HG02885 (cell line): ENCODE results near the gene ARG1.
A peak's percentile ranks its signal among the peaks of the same experiment; 100 is the strongest.

Experiments used
- ATAC-seq: cut with Tn5 transposase; IDR thresholded peaks from one replicate; pipeline ENCODE4 v1.9.1; 2021; ENCODE audit warnings: mild to moderate bottlenecking; ENCODE audit not compliant: unreplicated experiment, poor library complexity

ARG1 gene

DNA sequence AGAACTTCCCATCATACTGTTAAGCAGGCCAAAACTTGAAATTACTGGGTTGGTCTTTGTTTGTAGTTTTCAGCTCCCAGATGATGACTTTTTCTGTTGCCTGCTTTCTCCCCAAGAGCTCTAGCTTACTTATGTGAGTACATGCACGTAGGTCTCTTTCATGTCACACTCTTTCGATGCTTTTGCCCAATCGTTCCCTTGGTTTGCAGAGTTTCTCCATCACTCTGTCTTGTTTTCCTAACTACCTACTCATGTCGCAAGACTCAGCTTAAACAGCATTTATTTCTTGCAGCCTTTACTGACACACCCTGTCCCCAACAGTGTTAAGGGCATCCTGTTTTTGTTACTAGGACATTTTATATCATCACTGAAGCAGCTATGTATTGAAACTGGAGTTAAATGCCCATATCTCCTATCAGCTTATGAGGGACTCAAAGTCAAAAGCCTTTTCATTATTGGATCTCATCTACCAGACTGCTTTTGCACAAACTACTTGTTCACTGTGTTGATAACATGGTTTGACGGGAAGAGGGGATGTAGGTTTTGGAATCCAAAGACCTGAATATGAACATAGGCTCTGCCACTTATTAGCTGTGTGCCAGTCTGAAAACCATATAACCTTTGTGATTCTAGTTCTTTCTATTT, 2.9 kb downstream of the ARG1 start:
- no peak for ATAC-seq

DNA sequence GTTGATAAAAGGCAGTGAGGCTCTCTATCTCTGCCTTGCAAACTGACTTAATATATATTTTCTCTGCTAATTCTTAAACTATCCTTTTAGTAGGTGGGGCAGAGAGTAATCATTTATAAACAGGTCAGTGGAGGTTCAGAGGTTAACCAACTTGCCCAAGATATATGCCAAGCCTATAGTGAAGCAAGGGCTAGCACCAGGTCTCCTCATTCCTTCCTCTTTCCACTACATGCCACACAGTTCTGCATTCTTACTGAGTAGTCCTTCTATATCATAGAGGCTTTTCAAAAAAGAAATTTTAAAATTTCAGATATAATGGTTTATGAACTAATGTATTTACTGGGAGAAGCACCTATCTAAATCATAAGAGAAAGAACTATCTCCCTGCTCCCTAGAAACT, 8.5 kb downstream of the ARG1 start:
- ATAC-seq, result no peak

- no peak for ATAC-seq
Observed at GRCh38 chr6:131586543-131586942, 13.5 kb downstream of the ARG1 start.

DNA sequence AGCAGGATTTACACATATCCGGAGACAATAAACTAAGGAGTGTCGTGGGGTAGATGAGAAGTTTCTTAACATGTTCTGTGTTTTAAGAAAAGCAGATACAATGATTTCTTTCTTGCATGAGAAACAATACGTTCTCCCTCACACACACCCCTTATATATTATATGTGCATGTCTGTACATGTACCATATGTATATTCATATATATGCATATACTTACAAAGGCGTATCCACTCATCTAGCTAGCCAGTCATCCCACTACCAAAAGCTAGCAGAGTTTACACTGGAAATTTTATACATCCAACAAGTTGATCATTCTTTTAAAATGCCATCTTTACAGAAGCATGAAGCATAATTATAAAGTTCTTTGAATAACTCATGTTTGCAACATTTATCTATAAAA, 14.9 kb downstream of the ARG1 start:
- no peak for ATAC-seq

- ATAC-seq, result no peak
Observed at GRCh38 chr6:131588643-131589042, 15.6 kb downstream of the ARG1 start.

- ATAC-seq, result no peak
Observed at GRCh38 chr6:131592935-131593334, 19.9 kb downstream of the ARG1 start.

GRCh38 chr6:131594074-131594473, 21.0 kb downstream of the ARG1 start:
- ATAC-seq, result no peak

- ATAC-seq, result no peak
Observed at GRCh38 chr6:131597446-131597845, 24.4 kb downstream of the ARG1 start.

DNA sequence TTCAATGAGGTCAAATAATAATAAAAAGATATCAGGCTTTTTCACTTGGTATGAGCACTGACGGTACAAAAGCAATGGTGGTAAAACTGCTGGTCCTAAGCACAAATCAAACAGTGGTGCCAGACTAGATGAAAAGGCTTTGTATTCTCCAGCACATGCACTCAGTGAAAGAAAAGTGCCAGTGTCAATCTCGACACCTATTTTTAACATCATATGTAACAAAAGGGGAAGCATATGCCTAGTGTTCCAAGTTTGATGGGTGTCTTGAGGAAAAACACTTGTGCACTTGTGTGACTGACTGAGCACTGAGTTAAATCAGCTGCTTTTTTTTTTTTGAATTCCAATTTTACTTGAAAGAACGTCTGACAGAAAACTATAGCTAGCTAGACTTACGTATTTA, 27.7 kb downstream of the ARG1 start:
- no peak for ATAC-seq

DNA sequence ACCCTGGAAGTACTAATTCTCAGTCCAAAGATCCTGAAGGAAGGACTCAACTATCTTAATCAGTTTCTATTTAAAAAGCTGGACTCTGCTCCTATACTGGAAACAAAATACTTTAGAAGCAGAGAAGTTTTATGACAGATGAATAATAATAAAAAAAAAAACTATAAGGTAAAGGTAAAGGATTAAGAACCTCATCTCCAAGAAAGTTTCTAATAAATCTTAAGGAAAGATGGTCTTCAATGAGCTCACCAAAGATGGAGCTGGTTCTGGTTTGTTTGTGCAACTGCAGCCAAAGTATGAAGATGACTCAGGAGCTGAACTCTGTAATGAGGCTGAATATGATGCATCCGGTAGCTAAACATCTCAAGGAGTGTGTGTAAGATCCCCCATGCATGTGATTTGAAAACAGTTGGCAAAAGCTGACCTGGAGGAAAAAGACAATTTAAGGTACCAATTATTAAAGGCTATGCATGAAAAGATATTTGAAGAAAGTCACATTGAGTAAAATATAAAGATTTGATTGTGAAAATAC, 29.8 kb downstream of the ARG1 start:
- ATAC-seq, result no peak

GRCh38 chr6:131613296-131613925, 40.4 kb downstream of the ARG1 start:
- ATAC-seq, result no peak

GRCh38 chr6:131615275-131615674, 42.2 kb downstream of the ARG1 start:
- ATAC-seq, result no peak

GRCh38 chr6:131627724-131628682, 55.0 kb downstream of the ARG1 start, which contains the start of gene MED23:
MED23 (minus strand) TSS chr6:131628242; CDS start chr6:131628049, 193 bp downstream.
- peak; percentile 97 for ATAC-seq

GRCh38 chr6:131628726-131629125, 55.7 kb downstream of the ARG1 start:
- ATAC-seq, result no peak

GRCh38 chr6:131629651-131630050, 56.6 kb downstream of the ARG1 start:
- no peak for ATAC-seq

DNA sequence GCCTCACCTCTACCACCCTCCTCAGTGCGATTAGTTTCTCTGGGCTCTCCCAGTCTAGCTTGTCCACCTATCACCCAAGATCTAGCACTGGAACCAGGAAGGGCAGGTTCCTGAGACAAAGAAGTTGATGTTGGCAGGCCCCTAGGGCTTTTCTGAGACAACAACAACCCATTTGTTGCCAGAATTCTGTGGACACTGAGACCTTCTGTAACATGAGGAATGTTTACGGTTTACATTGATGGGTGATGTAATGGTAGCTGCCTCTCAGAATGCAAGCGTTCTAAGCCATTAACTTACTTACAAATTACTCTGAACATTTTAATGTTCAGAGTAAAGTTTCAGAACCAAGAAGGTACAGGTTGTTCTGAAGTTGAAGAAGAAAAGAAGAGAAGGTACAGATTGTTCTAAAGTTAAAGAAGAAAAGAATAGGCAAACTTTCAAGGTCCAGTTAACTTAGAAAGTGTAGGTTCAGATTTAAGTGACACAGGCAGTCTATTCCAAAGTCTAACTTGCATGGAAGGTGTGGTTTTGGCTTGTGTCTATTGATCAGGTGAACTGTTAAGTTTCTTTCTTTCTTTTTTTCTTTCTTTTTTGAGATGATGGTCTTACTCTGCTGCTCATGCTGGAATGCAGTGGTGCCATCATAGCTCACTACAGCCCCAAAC, 58.7 kb downstream of the ARG1 start:
- ATAC-seq, result no peak
